GM21576 (cell line): ENCODE measurements around the gene CRTC3.

Experiments used
- ATAC-seq: cut with Tn5 transposase; IDR thresholded peaks from one replicate; pipeline ENCODE4 v1.9.1; 2021; ENCODE audit warnings: mild to moderate bottlenecking, moderate library complexity; ENCODE audit not compliant: unreplicated experiment

The CRTC3 gene

GRCh38 chr15:90561344-90562244 lies 31.9 kb downstream of the CRTC3 start:
- ATAC-seq, result no peak

- no peak for ATAC-seq
Measured at GRCh38 chr15:90562669-90563068, 32.9 kb downstream of the CRTC3 start.

GRCh38 chr15:90563463-90563862 lies 33.7 kb downstream of the CRTC3 start:
- ATAC-seq, result no peak

- ATAC-seq, result no peak
Measured at GRCh38 chr15:90564051-90564450, 34.3 kb downstream of the CRTC3 start.

GRCh38 chr15:90564590-90564989 lies 34.9 kb downstream of the CRTC3 start:
- ATAC-seq, result no peak

GRCh38 chr15:90565866-90566265 lies 36.1 kb downstream of the CRTC3 start:
- ATAC-seq, result no peak

- ATAC-seq, result no peak
Measured at GRCh38 chr15:90570643-90571042, 40.9 kb downstream of the CRTC3 start.

- ATAC-seq, result peak; percentile 49
Measured at GRCh38 chr15:90571063-90571541, 41.4 kb downstream of the CRTC3 start.

- ATAC-seq, result no peak
Measured at GRCh38 chr15:90572893-90573292, 43.2 kb downstream of the CRTC3 start.

GRCh38 chr15:90576711-90577389 lies 47.1 kb downstream of the CRTC3 start:
- ATAC-seq, result no peak

GRCh38 chr15:90579213-90579612 lies 49.5 kb downstream of the CRTC3 start:
- no peak for ATAC-seq

- no peak for ATAC-seq
Measured at GRCh38 chr15:90580099-90580498, 50.4 kb downstream of the CRTC3 start.

- no peak for ATAC-seq
Measured at GRCh38 chr15:90580541-90580940, 50.8 kb downstream of the CRTC3 start.

- no peak for ATAC-seq
Measured at GRCh38 chr15:90580946-90581345, 51.2 kb downstream of the CRTC3 start.

GRCh38 chr15:90581771-90582352 lies 52.1 kb downstream of the CRTC3 start:
- no peak for ATAC-seq

GRCh38 chr15:90582553-90582952 lies 52.8 kb downstream of the CRTC3 start:
- no peak for ATAC-seq

- no peak for ATAC-seq
Measured at GRCh38 chr15:90583471-90584252, 53.9 kb downstream of the CRTC3 start.

GRCh38 chr15:90584841-90585240 lies 55.1 kb downstream of the CRTC3 start:
- ATAC-seq, result no peak

- no peak for ATAC-seq
Measured at GRCh38 chr15:90585863-90586262, 56.1 kb downstream of the CRTC3 start.

GRCh38 chr15:90586948-90587347 lies 57.2 kb downstream of the CRTC3 start:
- ATAC-seq, result no peak

GRCh38 chr15:90588427-90588826 lies 58.7 kb downstream of the CRTC3 start:
- no peak for ATAC-seq
